Adipocyte (in vitro differentiated cells): ENCODE measurements around the gene UBE2H.

ENCODE experiments used
- DNase-seq: peaks from one replicate; pipeline ENCODE4 v3.0.0-alpha.2; 2015; ENCODE audit warnings: low read depth
- H3K27me3 ChIP-seq: replicated peaks from 2 replicates; pipeline ENCODE4 v1.7.0; 2013; ENCODE audit warnings: mild to moderate bottlenecking, low read length, moderate library complexity; ENCODE audit not compliant: control insufficient read depth, insufficient read depth
- H3K36me3 ChIP-seq: 2 replicates; pipeline ENCODE4 v1.7.0; 2013; ENCODE audit warnings: low read length, mild to moderate bottlenecking, moderate library complexity; ENCODE audit not compliant: control insufficient read depth, insufficient read depth, severe bottlenecking
- H3K4me1 ChIP-seq: 2 replicates; pipeline ENCODE4 v1.7.0; 2013; ENCODE audit warnings: mild to moderate bottlenecking, low read length, moderate library complexity; ENCODE audit not compliant: control insufficient read depth, insufficient read depth
- H3K4me3 ChIP-seq: 2 replicates; pipeline ENCODE4 v1.7.0; 2013; ENCODE audit warnings: mild to moderate bottlenecking, low read length, moderate library complexity
- H3K9ac ChIP-seq: 2 replicates; pipeline ENCODE4 v1.7.0; 2013; ENCODE audit warnings: mild to moderate bottlenecking, low read length, moderate library complexity
- H3K9me3 ChIP-seq: 2 replicates; pipeline ENCODE4 v1.7.0; 2013; ENCODE audit warnings: mild to moderate bottlenecking, low read length, moderate library complexity; ENCODE audit not compliant: control insufficient read depth

UBE2H gene

GRCh38 chr7:129925416-129926002 is 27.3 kb downstream of the UBE2H start:
- DNase-seq, result peak; percentile 22
- H3K36me3 ChIP-seq, result peaks cover 12% of the 10 kb centered on the region
- no peaks in the 10 kb centered on the region for H3K27me3 ChIP-seq
- H3K9ac ChIP-seq, result no peak overlapping the region
- H3K4me3 ChIP-seq, result no peak overlapping the region
- H3K4me1 ChIP-seq, result peaks cover 26% of the 10 kb centered on the region
- no peaks in the 10 kb centered on the region for H3K9me3 ChIP-seq

DNA sequence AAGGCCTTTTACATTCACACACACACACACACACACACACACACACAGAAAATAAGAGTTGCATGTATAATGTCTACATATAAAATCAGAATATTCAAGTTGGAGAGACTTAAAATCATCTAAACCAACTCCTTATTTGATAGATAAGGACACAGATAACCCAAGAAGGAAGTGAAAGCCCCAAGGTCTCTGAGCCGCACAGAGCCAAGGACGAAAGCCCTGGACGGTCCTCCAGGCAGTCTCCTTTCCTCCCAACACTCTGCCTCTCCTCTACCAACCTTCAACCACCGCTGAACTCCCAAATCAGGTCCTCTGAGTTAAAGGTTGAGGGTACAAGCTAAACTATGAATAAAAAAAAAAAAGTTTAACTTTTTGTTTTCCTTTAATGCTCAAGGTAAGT is 28.2 kb downstream of the UBE2H start:
- H3K4me1 ChIP-seq, result peaks cover 26% of the 10 kb centered on the region
- H3K36me3 ChIP-seq, result peaks cover 19% of the 10 kb centered on the region
- no peak for DNase-seq
- H3K9ac ChIP-seq, result no peak overlapping the region
- H3K4me3 ChIP-seq, result no peak overlapping the region
- no peaks in the 10 kb centered on the region for H3K27me3 ChIP-seq
- no peaks in the 10 kb centered on the region for H3K9me3 ChIP-seq

GRCh38 chr7:129923709-129924108 is 29.1 kb downstream of the UBE2H start:
- Histone ChIP-seq H3K27me3 (no peaks in the 10 kb centered on the region), H3K9ac (no peak overlapping the region), H3K9me3 (no peaks in the 10 kb centered on the region), H3K4me3 (peak overlapping the region; percentile 12), H3K4me1 (peaks cover 26% of the 10 kb centered on the region), H3K36me3 (peaks cover 20% of the 10 kb centered on the region)
- peak; percentile 47 for DNase-seq

DNA sequence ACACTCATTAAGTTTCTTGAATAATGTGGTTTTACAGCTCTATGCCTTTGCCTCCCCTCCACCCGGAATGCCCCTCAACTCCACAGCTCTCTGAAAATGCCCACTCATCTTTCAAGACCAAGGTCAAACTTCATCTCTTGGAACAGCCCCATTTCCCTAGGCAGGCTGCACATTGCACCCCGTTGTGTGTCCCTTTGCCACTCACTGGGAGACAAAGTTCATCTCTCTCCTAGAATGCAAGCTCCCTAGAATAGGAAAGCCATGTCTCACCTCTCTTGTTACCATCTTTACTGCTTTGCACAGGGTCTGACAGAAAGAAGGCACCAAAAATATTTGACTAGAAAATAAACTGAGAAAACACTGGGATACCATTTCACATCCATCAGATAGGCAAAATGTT is 33.3 kb downstream of the UBE2H start:
- Histone ChIP-seq H3K27me3 (no peaks in the 10 kb centered on the region), H3K4me3 (no peak overlapping the region), H3K36me3 (peaks cover 16% of the 10 kb centered on the region), H3K9me3 (no peaks in the 10 kb centered on the region), H3K9ac (no peak overlapping the region), H3K4me1 (peaks cover 30% of the 10 kb centered on the region)
- no peak for DNase-seq

- Histone ChIP-seq H3K4me3 (no peak overlapping the region), H3K36me3 (peaks cover 16% of the 10 kb centered on the region), H3K27me3 (no peaks in the 10 kb centered on the region), H3K9ac (no peak overlapping the region), H3K4me1 (peaks cover 27% of the 10 kb centered on the region), H3K9me3 (no peaks in the 10 kb centered on the region)
- no peak for DNase-seq
Measured at GRCh38 chr7:129918922-129919321, 33.8 kb downstream of the UBE2H start.

GRCh38 chr7:129917934-129918333 is 34.8 kb downstream of the UBE2H start:
- H3K36me3 ChIP-seq, result peaks cover 16% of the 10 kb centered on the region
- H3K4me1 ChIP-seq, result peaks cover 18% of the 10 kb centered on the region
- no peak overlapping the region for H3K9ac ChIP-seq
- no peaks in the 10 kb centered on the region for H3K9me3 ChIP-seq
- no peak overlapping the region for H3K4me3 ChIP-seq
- H3K27me3 ChIP-seq, result no peaks in the 10 kb centered on the region
- no peak for DNase-seq

GRCh38 chr7:129914536-129915272 is 38.1 kb downstream of the UBE2H start:
- DNase-seq, result no peak
- Histone ChIP-seq H3K9me3 (no peaks in the 10 kb centered on the region), H3K36me3 (peaks cover 4% of the 10 kb centered on the region), H3K4me3 (no peak overlapping the region), H3K27me3 (no peaks in the 10 kb centered on the region), H3K9ac (no peak overlapping the region), H3K4me1 (peaks cover 18% of the 10 kb centered on the region)

GRCh38 chr7:129913428-129913827 is 39.3 kb downstream of the UBE2H start:
- Histone ChIP-seq H3K4me3 (no peak overlapping the region), H3K9me3 (no peaks in the 10 kb centered on the region), H3K4me1 (peaks cover 18% of the 10 kb centered on the region), H3K9ac (no peak overlapping the region), H3K27me3 (no peaks in the 10 kb centered on the region), H3K36me3 (peaks cover 8% of the 10 kb centered on the region)
- DNase-seq, result no peak

GRCh38 chr7:129911790-129912189 is 41.0 kb downstream of the UBE2H start:
- H3K9ac ChIP-seq, result no peak overlapping the region
- no peaks in the 10 kb centered on the region for H3K9me3 ChIP-seq
- DNase-seq, result no peak
- H3K36me3 ChIP-seq, result peaks cover 8% of the 10 kb centered on the region
- H3K4me1 ChIP-seq, result peaks cover 32% of the 10 kb centered on the region
- H3K27me3 ChIP-seq, result no peaks in the 10 kb centered on the region
- H3K4me3 ChIP-seq, result no peak overlapping the region

DNA sequence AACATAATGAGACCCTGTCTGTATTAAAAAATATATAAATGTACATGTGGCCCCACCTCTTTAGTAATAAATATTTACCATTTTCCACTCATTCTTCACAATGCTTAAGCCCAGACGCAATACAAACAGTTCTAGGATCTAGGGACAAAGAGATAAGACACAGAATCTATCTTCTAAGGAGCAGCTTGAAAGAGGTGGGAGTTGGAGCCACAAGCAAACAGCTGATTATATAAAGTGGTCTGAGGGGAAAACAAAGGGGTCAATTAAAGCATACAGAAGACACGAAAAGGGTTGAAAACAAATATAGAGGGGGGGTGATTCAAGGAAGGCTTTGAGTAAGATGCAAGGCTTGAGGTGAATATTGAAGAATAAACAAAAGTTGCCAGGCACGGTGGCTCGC is 43.1 kb downstream of the UBE2H start:
- H3K27me3 ChIP-seq, result no peaks in the 10 kb centered on the region
- no peak overlapping the region for H3K9ac ChIP-seq
- no peak for DNase-seq
- peaks cover 10% of the 10 kb centered on the region for H3K36me3 ChIP-seq
- H3K4me1 ChIP-seq, result peaks cover 19% of the 10 kb centered on the region
- no peaks in the 10 kb centered on the region for H3K9me3 ChIP-seq
- H3K4me3 ChIP-seq, result no peak overlapping the region

DNA sequence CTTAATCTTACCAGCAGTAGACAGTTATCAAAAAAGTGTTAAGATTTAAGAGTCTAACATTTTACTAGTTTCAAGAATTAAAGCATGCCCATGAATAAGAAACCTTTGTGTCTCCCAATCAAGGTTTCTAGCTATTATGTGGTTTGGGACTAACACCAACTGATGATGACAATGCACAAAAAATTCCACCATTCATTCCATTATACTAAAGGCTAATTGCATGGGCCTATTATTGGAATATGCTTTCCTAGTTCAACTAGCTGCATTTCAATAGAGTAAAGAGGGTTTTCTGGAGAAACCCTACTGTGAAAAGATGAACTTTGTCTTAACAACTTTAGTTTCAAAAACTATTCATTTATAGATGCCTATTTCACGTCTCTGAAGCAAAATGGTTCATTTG is 44.6 kb downstream of the UBE2H start:
- no peaks in the 10 kb centered on the region for H3K27me3 ChIP-seq
- H3K4me3 ChIP-seq, result no peak overlapping the region
- H3K36me3 ChIP-seq, result peaks cover 20% of the 10 kb centered on the region
- H3K4me1 ChIP-seq, result peaks cover 14% of the 10 kb centered on the region
- H3K9me3 ChIP-seq, result no peaks in the 10 kb centered on the region
- no peak for DNase-seq
- no peak overlapping the region for H3K9ac ChIP-seq
